MG63 (cell line): Measurements from ENCODE around the gene DMXL1. TPM values are rescaled to one million over a fixed set of nuclear protein-coding genes. Genes with fewer than 3 reads are reported as not detected.

Source experiments
- DNase-seq: peaks from one replicate; pipeline ENCODE4 v3.0.0-alpha.2; 2020
- H3K27me3 ChIP-seq: fragments of 250-450 bp; sonication (Bioruptor Pico); 2 replicates; pipeline ENCODE4 v1.5.1; 2020; ENCODE audit warnings: mild to moderate bottlenecking, moderate library complexity
- H3K36me3 ChIP-seq: fragments of 250-450 bp; sonication (Bioruptor Pico); 2 replicates; pipeline ENCODE4 v1.5.1; 2020; ENCODE audit warnings: mild to moderate bottlenecking, moderate library complexity
- H3K4me3 ChIP-seq: fragments of 250-450 bp; sonication (Bioruptor Pico); 2 replicates; pipeline ENCODE4 v1.5.1; 2020; ENCODE audit warnings: mild to moderate bottlenecking, moderate library complexity
- H3K9me3 ChIP-seq: fragments of 250-450 bp; sonication (Bioruptor Pico); 2 replicates; pipeline ENCODE4 v1.5.1; 2020; ENCODE audit warnings: mild to moderate bottlenecking, moderate library complexity
- total RNA-seq: library from RNA; depleted of rRNA; stranded (reverse); fragments of >200 nt; shearing (Covaris generic); gene quantifications from 2 replicates; pipeline ENCODE4 v1.2.3, GENCODE V29; 2014; ENCODE audit warnings: low replicate concordance; rRNA removed

Gene DMXL1
- 18.5 and 105 TPM in 2 replicates for total RNA-seq

- Histone ChIP-seq H3K36me3 (no peaks in the 10 kb centered on the region), H3K9me3 (no peaks in the 10 kb centered on the region), H3K27me3 (no peaks in the 10 kb centered on the region), H3K4me3 (peak within 1 kb of the TSS; percentile 80)
- peak; percentile 100 for DNase-seq
Measured at GRCh38 chr5:119070828-119071560, at the start of gene DMXL1. Gene DMXL1 (plus strand): TSS chr5:119071087. CDS start chr5:119071570, 483 bp downstream.

DNA sequence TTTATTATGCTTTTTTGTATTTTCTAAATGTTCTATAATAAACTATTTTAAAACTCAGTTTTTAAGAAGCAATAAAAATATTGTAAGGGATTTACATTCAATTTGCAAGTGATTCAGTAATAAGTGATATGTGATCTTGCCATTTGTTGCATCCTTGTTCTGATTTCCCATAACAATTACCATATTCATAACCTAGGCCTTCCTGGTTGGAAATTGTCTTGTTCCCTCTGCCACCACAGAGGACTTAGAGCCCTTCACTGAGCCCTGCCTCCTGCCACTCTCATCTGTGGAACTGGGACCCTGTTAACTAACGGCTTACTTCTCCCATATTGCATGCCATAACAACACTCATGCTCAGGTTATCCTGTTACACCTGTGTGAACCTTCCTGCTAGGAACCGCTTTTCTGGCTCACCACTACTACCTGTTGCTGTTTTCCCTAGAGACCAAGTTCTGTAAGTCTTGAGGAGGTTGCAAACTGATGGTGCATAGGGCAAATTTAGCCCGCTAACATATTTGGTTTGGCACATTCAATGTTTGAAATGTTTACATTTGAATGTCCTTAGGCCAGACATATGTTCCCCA lies 49.6 kb upstream of the DMXL1 start:
- H3K27me3 ChIP-seq = no peaks in the 10 kb centered on the region
- H3K36me3 ChIP-seq = no peaks in the 10 kb centered on the region
- H3K9me3 ChIP-seq = peaks cover 7% of the 10 kb centered on the region; the same call in 1 of the 2 replicates
- no peak overlapping the region for H3K4me3 ChIP-seq
- no peak for DNase-seq

DNA sequence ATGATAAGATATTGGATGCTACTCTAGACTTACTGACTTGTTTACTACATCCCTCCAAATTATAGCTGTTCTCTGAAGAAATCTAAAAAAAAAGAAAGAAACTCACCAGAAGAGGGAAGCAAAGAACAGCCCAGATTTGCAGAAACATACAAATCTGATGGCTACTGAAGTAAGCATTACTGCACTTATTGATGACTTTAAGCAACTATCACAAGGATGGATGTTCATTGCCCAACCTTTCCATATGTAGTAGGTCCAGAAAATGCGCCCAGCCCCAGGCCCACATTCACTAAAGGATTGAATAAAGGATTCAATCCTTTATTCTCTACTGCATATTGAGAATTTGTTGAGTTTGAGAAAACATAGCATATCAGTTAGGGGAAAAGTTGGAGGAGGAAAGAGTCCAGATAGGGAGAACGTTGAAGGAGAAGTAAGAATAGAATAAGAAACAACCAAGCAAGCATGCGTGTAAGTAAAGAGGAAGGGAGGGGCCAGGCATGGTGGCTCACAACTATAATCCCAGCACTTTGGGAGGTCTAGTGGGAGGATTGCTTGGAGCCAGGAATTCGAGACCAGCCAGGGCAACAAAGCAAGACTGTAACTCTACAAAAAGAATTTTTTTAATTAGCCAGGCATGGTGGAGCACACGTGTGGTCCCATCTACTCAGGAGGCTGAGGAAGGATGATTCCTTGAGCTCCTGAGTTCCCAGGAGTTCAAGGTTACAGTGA lies 48.7 kb upstream of the DMXL1 start:
- peaks cover 7% of the 10 kb centered on the region; the same call in 1 of the 2 replicates for H3K9me3 ChIP-seq
- no peak overlapping the region for H3K4me3 ChIP-seq
- no peak for DNase-seq
- H3K27me3 ChIP-seq = no peaks in the 10 kb centered on the region
- no peaks in the 10 kb centered on the region for H3K36me3 ChIP-seq

GRCh38 chr5:119022773-119023172 lies 48.1 kb upstream of the DMXL1 start:
- DNase-seq = no peak
- no peaks in the 10 kb centered on the region for H3K36me3 ChIP-seq

DNA sequence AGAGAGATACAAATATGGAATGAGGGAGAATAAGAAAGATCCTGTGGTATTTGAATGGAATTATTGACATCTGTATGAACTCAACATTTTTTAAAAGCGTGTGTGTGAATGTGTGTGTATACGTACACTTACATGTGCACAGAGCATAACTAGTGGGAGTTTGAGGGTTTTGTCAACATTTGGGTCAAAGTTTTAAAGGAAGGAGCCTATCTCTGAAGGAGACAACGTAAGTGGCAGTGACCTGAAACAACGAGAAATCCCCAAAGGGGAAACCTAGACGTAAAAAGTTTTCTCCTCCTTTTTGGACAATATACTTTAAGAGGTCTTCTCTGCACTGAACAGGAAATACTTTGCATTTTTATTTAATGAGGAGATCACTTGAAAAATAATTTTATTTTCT lies 42.3 kb upstream of the DMXL1 start:
- DNase-seq = no peak
- Histone ChIP-seq H3K27me3 (no peaks in the 10 kb centered on the region), H3K36me3 (no peaks in the 10 kb centered on the region), H3K4me3 (no peak overlapping the region), H3K9me3 (peaks cover 7% of the 10 kb centered on the region; the same call in 1 of the 2 replicates)

More at GRCh38 chr5:119022773-119023172, 48.1 kb upstream of the DMXL1 start:
- Histone ChIP-seq H3K9me3 (peaks cover 7% of the 10 kb centered on the region; the same call in 1 of the 2 replicates), H3K27me3 (no peaks in the 10 kb centered on the region), H3K4me3 (no peak overlapping the region)

DNA sequence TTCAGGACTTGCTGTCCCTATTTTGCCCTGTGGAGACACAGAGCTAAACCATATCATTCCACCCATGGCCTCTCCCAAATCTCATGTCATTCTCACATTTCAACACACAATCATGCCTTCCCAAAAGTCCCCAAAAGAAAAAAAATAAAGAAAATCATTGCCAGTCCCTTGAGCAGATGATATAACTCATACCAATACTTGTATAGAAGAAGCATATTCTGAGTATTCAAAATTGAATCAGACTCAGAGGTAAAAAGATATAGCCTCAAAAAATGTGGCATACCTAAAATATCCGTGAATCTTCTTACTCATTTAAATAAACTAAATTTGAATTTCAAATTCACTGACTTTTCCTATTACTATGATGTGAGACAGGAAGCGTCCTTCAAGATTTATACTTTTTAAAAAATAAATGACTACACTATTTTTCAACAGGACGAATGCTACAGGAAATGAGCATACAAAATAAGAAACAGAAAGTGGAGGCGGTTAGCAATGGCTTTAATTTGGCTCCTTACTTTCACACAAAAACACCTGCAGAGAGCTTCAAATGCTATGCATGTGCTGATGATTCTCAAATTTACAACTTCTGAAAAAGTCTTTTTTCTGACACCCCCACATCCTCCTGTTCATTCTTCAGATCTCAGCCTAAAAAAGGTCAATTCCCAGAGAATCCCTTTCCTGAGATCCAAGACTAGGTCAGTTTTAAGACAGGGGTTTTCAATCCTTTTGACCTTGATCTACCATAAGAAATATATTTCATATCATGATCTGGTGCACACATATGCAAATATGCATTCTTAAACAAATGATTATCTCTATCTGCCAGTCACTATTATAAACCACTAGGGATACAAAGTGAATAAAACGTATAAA lies 39.6 kb upstream of the DMXL1 start:
- Histone ChIP-seq H3K4me3 (no peak overlapping the region), H3K36me3 (no peaks in the 10 kb centered on the region)
- no peak for DNase-seq

DNA sequence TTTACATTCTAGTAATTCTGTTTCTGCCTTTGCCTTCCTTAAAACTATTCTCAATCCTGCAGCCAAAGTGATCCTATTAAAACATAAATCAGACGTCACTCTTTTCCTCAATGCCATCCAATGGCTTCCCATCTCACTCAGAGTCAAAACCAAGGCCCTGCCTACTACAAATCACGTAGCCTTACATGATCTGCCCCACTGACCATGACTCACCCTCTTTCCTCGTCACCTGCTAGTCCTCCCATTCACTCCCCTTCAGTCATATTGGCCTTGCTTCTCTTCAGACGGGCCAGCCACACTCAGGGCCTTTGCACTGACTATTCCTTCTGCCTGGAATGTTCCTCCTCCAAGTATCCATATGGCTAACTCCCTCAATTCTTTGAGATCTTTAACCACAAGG lies 39.0 kb upstream of the DMXL1 start:
- H3K27me3 ChIP-seq = no peaks in the 10 kb centered on the region

More for the DNA sequence above, 39.6 kb upstream of the DMXL1 start:
- no peaks in the 10 kb centered on the region for H3K27me3 ChIP-seq
- H3K9me3 ChIP-seq = no peaks in the 10 kb centered on the region

GRCh38 chr5:119032656-119033055 lies 38.2 kb upstream of the DMXL1 start:
- no peak overlapping the region for H3K4me3 ChIP-seq
- H3K27me3 ChIP-seq = no peaks in the 10 kb centered on the region
- H3K36me3 ChIP-seq = no peaks in the 10 kb centered on the region
- no peak for DNase-seq
- no peaks in the 10 kb centered on the region for H3K9me3 ChIP-seq

More for the DNA sequence above, 39.0 kb upstream of the DMXL1 start:
- Histone ChIP-seq H3K36me3 (no peaks in the 10 kb centered on the region), H3K4me3 (no peak overlapping the region), H3K9me3 (no peaks in the 10 kb centered on the region)
- no peak for DNase-seq

GRCh38 chr5:119033135-119033534 lies 37.8 kb upstream of the DMXL1 start:
- Histone ChIP-seq H3K27me3 (no peaks in the 10 kb centered on the region), H3K9me3 (no peaks in the 10 kb centered on the region), H3K36me3 (no peaks in the 10 kb centered on the region), H3K4me3 (no peak overlapping the region)
- no peak for DNase-seq

DNA sequence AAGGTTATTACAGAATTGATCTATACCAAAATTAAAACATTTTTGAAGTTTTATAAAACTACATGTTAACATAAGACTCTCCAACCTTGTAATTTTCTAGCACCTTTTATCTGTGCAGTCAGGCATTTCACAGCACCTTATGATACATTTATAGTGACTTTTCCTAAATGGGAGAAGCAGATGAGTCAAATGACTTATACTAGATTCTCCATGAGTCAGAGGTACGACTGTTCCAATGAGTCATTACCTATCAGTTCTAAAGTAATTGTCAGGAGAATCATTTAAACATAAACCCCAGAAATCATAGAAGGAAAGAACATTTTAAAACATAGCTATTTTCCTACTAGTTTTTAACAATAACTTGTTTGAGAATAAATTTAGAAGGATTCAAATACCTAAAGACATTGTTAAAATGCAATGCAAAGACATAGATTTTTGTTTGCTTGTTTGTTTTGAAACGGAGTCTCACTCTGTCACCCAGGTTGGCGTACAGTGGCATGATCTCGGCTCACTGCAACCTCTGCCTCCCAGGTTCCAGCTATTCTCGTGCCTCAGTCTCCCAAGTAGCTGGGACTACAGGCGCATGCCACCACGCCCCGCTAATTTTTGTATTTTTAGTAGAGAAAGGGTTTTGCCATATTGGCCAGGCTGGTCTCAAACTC lies 34.7 kb upstream of the DMXL1 start:
- no peak for DNase-seq
- H3K9me3 ChIP-seq = no peaks in the 10 kb centered on the region
- H3K4me3 ChIP-seq = no peak overlapping the region
- no peaks in the 10 kb centered on the region for H3K27me3 ChIP-seq
- no peaks in the 10 kb centered on the region for H3K36me3 ChIP-seq

GRCh38 chr5:119037496-119038215 lies 33.2 kb upstream of the DMXL1 start:
- Histone ChIP-seq H3K36me3 (no peaks in the 10 kb centered on the region), H3K27me3 (no peaks in the 10 kb centered on the region), H3K4me3 (no peak overlapping the region), H3K9me3 (no peaks in the 10 kb centered on the region)
- DNase-seq = no peak

- no peak for DNase-seq
- no peaks in the 10 kb centered on the region for H3K9me3 ChIP-seq
- 0 out of 2 replicates have a peak, but pooled peaks cover 2% of the 10 kb centered on the region for H3K27me3 ChIP-seq
- H3K36me3 ChIP-seq = no peaks in the 10 kb centered on the region
- H3K4me3 ChIP-seq = no peak overlapping the region
Measured at GRCh38 chr5:119048246-119048645, 22.6 kb upstream of the DMXL1 start.

DNA sequence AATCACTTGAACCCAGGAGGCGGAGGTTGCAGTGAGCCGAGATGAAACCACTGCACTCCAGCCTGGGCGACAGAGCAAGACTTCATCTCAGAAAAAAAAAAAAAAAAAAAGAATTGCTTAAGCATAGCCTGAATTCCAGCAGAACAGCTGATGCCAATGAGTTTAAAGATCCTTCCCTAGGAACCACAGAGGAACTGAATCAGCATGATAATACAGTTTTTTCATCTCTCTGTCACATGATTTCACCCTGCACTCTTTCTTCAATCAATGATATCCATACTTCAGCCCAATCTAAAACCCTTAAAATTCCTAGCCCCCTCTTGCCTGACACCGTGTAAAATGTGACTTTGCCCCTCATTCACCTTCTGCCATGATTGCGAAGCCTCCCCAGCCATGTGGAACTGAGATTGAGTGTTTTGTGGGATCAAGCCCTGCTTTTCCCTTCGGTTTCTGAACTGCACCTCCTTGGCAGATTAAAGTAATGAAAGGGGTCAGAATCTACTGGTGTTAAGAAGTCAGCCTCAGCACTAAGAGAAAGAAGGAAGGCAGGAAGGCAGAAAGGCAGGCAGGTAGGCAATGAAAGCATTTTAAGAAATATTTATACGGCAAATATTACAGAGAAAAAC lies 20.9 kb upstream of the DMXL1 start:
- DNase-seq = no peak

GRCh38 chr5:119054101-119054500 lies 16.8 kb upstream of the DMXL1 start:
- Histone ChIP-seq H3K27me3 (no peaks in the 10 kb centered on the region; the same call in 1 of the 2 replicates), H3K9me3 (no peaks in the 10 kb centered on the region), H3K4me3 (no peak overlapping the region), H3K36me3 (no peaks in the 10 kb centered on the region)
- no peak for DNase-seq

More for the DNA sequence above, 20.9 kb upstream of the DMXL1 start:
- no peaks in the 10 kb centered on the region for H3K36me3 ChIP-seq
- peaks cover 2% of the 10 kb centered on the region; the same call in 1 of the 2 replicates for H3K27me3 ChIP-seq
- no peak overlapping the region for H3K4me3 ChIP-seq
- H3K9me3 ChIP-seq = no peaks in the 10 kb centered on the region

GRCh38 chr5:119055294-119055693 lies 15.6 kb upstream of the DMXL1 start:
- Histone ChIP-seq H3K9me3 (no peaks in the 10 kb centered on the region), H3K36me3 (no peaks in the 10 kb centered on the region), H3K4me3 (no peak overlapping the region), H3K27me3 (no peaks in the 10 kb centered on the region; the same call in 1 of the 2 replicates)
- no peak for DNase-seq
